GM21526 (cell line): ENCODE data around the gene UAP1L1.
"Not testable (repeated sequence)": the region's sequence is repeated elsewhere in the genome, so short reads cannot be mapped to it uniquely, and the experiment has no call there.

Source experiments
- ATAC-seq: cut with Tn5 transposase; IDR thresholded peaks from one replicate; pipeline ENCODE4 v1.9.1; 2021; ENCODE audit warnings: moderate library complexity; ENCODE audit not compliant: unreplicated experiment, low FRiP score

The UAP1L1 gene

GRCh38 chr9:137111788-137112563 lies 34.7 kb downstream of the UAP1L1 start:
- ATAC-seq: no peak

GRCh38 chr9:137112564-137113384 lies 35.5 kb downstream of the UAP1L1 start:
- ATAC-seq: no peak

GRCh38 chr9:137113385-137114159 lies 36.3 kb downstream of the UAP1L1 start:
- ATAC-seq: no peak

- ATAC-seq: no peak
These were observed 36.9 kb downstream of the UAP1L1 start for GRCh38 chr9:137114220-137114612.

- peak; percentile 47 for ATAC-seq
These were observed 37.5 kb downstream of the UAP1L1 start, which contains the start of gene DPP7 for GRCh38 chr9:137114613-137115393. TSS of gene DPP7 (minus strand) at chr9:137114733. CDS start at chr9:137114713, 20 bp downstream.

- no peak for ATAC-seq
These were observed 38.2 kb downstream of the UAP1L1 start for GRCh38 chr9:137115394-137116026.

- no peak for ATAC-seq
These were observed 38.8 kb downstream of the UAP1L1 start for GRCh38 chr9:137116027-137116507.

- no peak for ATAC-seq
These were observed 39.4 kb downstream of the UAP1L1 start for GRCh38 chr9:137116728-137117127.

GRCh38 chr9:137117269-137117731 lies 40.0 kb downstream of the UAP1L1 start:
- no peak for ATAC-seq

GRCh38 chr9:137118092-137118603 lies 40.8 kb downstream of the UAP1L1 start:
- not testable (repeated sequence) for ATAC-seq

- not testable (repeated sequence) for ATAC-seq
These were observed 44.8 kb downstream of the UAP1L1 start for GRCh38 chr9:137121927-137122795.

- ATAC-seq: not testable (repeated sequence)
These were observed 45.6 kb downstream of the UAP1L1 start for GRCh38 chr9:137122796-137123467.

GRCh38 chr9:137123468-137123837 lies 46.1 kb downstream of the UAP1L1 start:
- ATAC-seq: no peak

GRCh38 chr9:137123952-137124462 lies 46.7 kb downstream of the UAP1L1 start:
- ATAC-seq: not testable (repeated sequence)

GRCh38 chr9:137126786-137127185 lies 49.5 kb downstream of the UAP1L1 start:
- no peak for ATAC-seq

- ATAC-seq: no peak
These were observed 50.2 kb downstream of the UAP1L1 start for GRCh38 chr9:137127301-137128157.
